ACC112 (cell line): ENCODE results near the gene ITGAX.

Experiments used
- H2AFZ ChIP-seq: fragments of 200-600 bp; sonication (generic); one replicate; pipeline ENCODE4 v1.6.0; 2017; ENCODE audit warnings: antibody characterized with exemption, low read length; ENCODE audit not compliant: unreplicated experiment
- H3K27ac ChIP-seq: fragments of 200-600 bp; sonication (generic); 2 replicates; pipeline ENCODE4 v1.5.1; 2014; ENCODE audit warnings: low read depth, mild to moderate bottlenecking, antibody characterized with exemption, low read length, moderate library complexity
- H3K27me3 ChIP-seq: fragments of 200-600 bp; sonication (generic); 2 replicates; pipeline ENCODE4 v1.6.1; 2014; ENCODE audit warnings: mild to moderate bottlenecking, antibody characterized with exemption, low read length, moderate library complexity, mixed read lengths; ENCODE audit not compliant: insufficient read depth
- H3K36me3 ChIP-seq: fragments of 200-600 bp; sonication (generic); 2 replicates; pipeline ENCODE4 v1.6.1; 2016; ENCODE audit warnings: mild to moderate bottlenecking, antibody characterized with exemption, low read length, moderate library complexity, mixed read lengths; ENCODE audit not compliant: insufficient read depth
- H3K4me1 ChIP-seq: fragments of 200-600 bp; sonication (generic); one replicate; pipeline ENCODE4 v1.6.1; 2016; ENCODE audit warnings: low read length, mixed read lengths; ENCODE audit not compliant: insufficient read depth, unreplicated experiment, control insufficient read depth
- H3K4me3 ChIP-seq: fragments of 200-600 bp; sonication (generic); 2 replicates; pipeline ENCODE4 v1.5.1; 2014; ENCODE audit warnings: mild to moderate bottlenecking, low read depth, low read length
- H3K79me2 ChIP-seq: fragments of 200-600 bp; sonication (generic); one replicate; pipeline ENCODE4 v1.6.0; 2016; ENCODE audit warnings: low read length; ENCODE audit not compliant: control insufficient read depth, unreplicated experiment, insufficient read depth

The ITGAX gene

DNA sequence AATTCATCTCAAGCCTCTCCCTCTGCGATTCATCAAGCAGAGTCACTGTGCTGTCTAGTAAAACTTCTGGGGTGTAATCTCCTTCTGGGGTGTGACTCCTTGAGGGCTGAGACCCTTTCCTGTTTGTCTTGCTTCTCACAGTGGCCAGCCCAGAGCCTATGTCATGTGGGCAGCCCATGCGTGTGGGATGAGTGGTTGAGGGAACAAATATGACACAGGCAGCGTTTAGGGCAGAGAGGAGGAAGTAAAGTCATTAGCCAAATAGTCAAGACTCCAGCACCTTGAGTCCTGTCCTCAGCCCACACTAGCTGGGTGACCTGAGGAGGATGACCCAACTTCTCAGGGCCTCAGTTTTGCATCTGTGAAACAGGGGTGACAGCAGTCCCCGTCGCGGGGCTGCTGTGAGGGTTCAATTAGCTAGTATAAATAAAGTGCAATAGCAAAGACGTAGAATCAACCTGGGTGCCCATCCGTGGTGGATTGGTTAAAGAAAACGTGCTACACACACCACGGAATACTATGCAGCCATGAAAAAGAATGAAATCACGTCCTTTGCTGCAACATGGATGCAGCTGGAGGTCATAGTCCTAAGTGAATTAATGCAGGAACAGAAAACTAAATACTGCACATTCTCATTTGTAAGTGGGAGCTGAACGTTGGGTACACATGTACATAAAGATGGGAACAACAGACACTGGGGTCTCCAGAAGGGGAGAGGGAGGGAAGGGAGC is 4.5 kb upstream of the ITGAX start:
- no peaks in the 10 kb centered on the region for H3K79me2 ChIP-seq
- H3K27ac ChIP-seq, result no peak overlapping the region
- H3K27me3 ChIP-seq, result peaks cover 15% of the 10 kb centered on the region; the same call in 1 of the 2 replicates
- H2AFZ ChIP-seq, result no peak overlapping the region
- H3K4me3 ChIP-seq, result no peak overlapping the region
- H3K36me3 ChIP-seq, result no peaks in the 10 kb centered on the region
- peaks cover 20% of the 10 kb centered on the region for H3K4me1 ChIP-seq

GRCh38 chr16:31351246-31351941 is 3.6 kb upstream of the ITGAX start:
- Histone ChIP-seq H3K36me3 (no peaks in the 10 kb centered on the region), H3K27me3 (peaks cover 9% of the 10 kb centered on the region; the same call in 1 of the 2 replicates), H3K79me2 (no peaks in the 10 kb centered on the region), H2AFZ (no peak overlapping the region), H3K4me1 (peaks cover 23% of the 10 kb centered on the region), H3K27ac (no peak overlapping the region), H3K4me3 (no peak overlapping the region)

GRCh38 chr16:31351942-31352325 is 3.0 kb upstream of the ITGAX start:
- H3K4me1 ChIP-seq, result peaks cover 28% of the 10 kb centered on the region
- no peak overlapping the region for H3K4me3 ChIP-seq
- H3K27me3 ChIP-seq, result peaks cover 6% of the 10 kb centered on the region; the same call in 1 of the 2 replicates
- H3K27ac ChIP-seq, result no peak overlapping the region
- H3K79me2 ChIP-seq, result no peaks in the 10 kb centered on the region
- no peak overlapping the region for H2AFZ ChIP-seq
- H3K36me3 ChIP-seq, result no peaks in the 10 kb centered on the region

DNA sequence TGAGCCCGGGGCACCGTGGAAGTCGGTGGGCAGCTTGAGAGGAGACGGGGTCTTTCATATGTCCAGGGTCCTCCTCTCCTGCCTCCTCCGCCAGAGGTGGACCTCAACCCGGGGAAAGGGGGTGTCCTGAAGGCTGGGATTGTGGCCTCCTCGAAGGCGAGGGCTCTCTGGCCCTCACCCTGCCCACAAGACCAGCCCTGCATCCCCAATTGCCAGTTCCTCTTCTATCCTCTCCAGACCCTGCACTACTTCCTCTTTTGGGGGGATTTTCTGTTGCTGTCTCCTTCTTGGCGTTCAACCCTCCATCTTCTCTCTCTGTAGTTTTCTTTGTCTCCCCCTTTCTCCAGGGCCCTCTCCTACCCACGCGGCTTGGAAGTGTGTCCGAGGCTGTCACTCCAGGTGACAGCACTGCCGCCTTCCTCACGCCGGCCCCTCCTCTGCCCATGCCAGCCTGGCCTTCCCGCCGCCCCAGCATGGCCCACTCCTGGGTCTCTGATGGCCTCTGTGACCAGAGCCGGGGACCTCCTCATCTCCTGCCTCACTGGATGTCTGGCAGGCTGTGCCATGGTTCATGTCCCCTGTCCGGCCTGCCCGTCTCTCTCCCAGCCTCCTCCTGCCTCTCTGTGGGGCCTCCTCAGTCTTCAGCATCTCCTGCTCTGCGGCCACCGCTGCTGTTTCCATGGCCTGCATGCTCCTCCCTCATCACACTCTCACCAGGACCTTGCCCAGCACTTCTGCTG is 2.4 kb upstream of the ITGAX start:
- Histone ChIP-seq H3K27me3 (peaks cover 6% of the 10 kb centered on the region; the same call in 1 of the 2 replicates), H3K79me2 (no peaks in the 10 kb centered on the region), H2AFZ (no peak overlapping the region), H3K4me3 (no peak overlapping the region), H3K27ac (no peak overlapping the region), H3K36me3 (no peaks in the 10 kb centered on the region), H3K4me1 (peaks cover 28% of the 10 kb centered on the region)

DNA sequence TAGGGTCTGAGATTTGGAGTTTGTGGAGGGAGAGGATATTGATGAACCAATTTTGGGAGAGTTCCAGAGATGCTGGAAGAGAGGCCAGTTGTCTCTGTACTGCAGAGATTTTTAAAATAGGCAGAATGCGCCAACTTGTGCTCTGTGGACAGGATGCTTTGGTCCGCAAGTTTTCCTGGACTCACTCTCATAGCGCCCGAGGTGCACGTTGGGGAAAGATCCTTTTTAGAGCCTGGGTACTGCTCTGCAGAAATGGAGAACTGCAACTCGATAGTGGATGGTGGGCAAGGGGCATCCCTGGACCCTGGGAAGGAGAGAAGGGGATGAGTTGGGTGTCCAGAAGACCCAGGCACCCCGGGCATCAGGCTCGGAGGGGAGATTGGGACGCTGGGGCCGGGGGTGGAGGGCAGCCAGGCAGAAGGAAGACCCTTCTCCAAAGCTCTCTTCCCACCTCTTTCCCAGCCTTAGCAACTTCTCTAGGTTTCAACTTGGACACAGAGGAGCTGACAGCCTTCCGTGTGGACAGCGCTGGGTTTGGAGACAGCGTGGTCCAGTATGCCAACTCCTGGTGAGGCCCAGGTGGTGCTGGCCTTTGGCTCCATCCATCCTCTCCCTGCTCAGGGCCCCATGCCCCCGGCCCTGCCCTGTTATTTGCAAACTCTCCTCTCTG is 590 bp downstream of the ITGAX start:
- H3K4me1 ChIP-seq, result peaks cover 28% of the 10 kb centered on the region
- H3K27me3 ChIP-seq, result no peaks in the 10 kb centered on the region
- H3K79me2 ChIP-seq, result no peaks in the 10 kb centered on the region
- H2AFZ ChIP-seq, result peak overlapping the region; percentile 80
- no peaks in the 10 kb centered on the region for H3K36me3 ChIP-seq
- peak overlapping the region; percentile 68 for H3K4me3 ChIP-seq
- no peak overlapping the region for H3K27ac ChIP-seq

DNA sequence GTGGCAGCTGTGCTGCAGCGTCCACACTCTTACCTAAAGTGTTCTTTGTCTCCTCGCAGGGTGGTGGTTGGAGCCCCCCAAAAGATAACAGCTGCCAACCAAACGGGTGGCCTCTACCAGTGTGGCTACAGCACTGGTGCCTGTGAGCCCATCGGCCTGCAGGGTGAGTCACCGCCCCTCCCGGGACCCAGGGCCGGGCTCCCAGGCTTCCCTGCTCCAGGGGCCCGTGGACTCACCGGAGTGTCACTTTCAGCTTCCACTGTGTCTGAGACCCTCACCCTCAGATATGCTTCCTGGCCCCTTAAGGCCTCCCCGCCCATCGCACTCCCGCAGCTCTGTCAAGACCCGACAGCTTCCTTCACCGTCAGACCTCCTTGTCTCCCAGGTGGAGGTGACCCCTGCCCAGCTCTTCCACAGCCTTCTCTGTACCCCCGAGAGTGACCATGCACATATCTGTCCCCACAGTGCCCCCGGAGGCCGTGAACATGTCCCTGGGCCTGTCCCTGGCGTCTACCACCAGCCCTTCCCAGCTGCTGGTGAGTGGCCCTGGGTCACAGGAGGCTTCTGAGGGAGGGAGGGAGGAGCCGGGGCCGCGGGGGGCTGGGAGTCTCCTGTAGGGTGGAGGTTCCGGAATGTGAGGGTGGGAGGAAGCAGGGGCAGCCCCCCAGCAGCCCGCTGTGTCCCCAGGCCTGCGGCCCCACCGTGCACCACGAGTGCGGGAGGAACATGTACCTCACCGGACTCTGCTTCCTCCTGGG is 1.8 kb downstream of the ITGAX start:
- H3K4me1 ChIP-seq, result peaks cover 25% of the 10 kb centered on the region
- H3K36me3 ChIP-seq, result no peaks in the 10 kb centered on the region
- no peaks in the 10 kb centered on the region for H3K79me2 ChIP-seq
- H3K4me3 ChIP-seq, result no peak overlapping the region
- 0 out of 2 replicates have a peak, but pooled peaks cover 3% of the 10 kb centered on the region for H3K27me3 ChIP-seq
- no peak overlapping the region for H3K27ac ChIP-seq
- no peak overlapping the region for H2AFZ ChIP-seq

DNA sequence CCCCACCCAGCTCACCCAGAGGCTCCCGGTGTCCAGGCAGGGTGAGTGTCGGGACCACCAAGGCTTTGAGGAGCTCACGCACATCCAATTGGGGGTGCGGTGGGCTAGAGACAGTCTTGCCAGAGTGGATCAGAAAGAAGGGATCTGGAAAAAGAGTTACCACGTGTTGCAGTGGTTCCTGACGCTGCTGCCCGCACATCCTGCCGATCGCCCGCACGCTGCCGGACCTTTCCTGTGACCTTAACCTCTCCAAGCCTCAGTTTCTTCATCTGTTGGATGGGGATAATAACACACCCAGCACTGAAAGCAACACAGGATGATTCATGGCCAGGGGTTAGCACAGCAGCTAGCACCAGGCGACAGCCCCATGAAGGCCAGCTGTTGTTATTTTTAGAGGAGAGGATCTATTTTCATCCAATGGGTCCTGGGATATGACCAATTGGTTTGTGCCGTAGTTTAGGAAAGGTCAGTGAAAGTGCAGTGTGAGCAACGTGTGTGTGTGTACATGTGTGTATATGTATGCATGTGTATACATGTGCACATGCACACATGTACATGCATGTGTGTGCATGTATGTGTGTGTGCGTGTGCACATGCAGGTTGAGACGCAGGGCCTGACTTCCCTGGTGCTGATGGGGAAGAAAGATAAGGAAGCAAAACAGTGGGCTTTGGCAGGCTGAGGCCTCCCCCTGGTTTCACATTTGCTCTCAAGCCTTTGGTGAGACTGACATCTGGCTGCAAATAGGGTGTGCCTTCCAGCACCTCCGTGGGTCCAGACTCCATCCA is 2.5 kb downstream of the ITGAX start:
- H3K27ac ChIP-seq, result no peak overlapping the region
- H3K36me3 ChIP-seq, result no peaks in the 10 kb centered on the region
- H3K4me1 ChIP-seq, result peaks cover 20% of the 10 kb centered on the region
- H2AFZ ChIP-seq, result no peak overlapping the region
- H3K4me3 ChIP-seq, result no peak overlapping the region
- H3K27me3 ChIP-seq, result 0 out of 2 replicates have a peak, but pooled peaks cover 5% of the 10 kb centered on the region
- no peaks in the 10 kb centered on the region for H3K79me2 ChIP-seq

DNA sequence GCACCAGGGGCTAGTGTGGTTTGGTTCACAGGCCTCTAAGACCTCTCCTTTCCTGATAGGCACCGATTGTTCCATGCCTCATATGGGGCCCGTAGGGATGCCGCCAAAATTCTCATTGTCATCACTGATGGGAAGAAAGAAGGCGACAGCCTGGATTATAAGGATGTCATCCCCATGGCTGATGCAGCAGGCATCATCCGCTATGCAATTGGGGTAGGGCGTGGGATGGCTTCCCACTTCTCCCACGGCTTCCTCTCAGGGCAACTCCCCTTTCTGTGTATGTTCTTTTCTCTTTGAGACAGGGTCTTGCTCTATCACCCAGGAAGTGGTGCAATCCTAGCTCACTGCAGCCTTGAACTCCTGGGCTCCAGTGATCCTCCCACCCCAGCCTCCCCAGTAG is 5.3 kb downstream of the ITGAX start:
- 0 out of 2 replicates have a peak, but pooled peaks cover 7% of the 10 kb centered on the region for H3K27me3 ChIP-seq
- H3K79me2 ChIP-seq, result no peaks in the 10 kb centered on the region
- H3K4me3 ChIP-seq, result no peak overlapping the region
- no peak overlapping the region for H2AFZ ChIP-seq
- H3K36me3 ChIP-seq, result no peaks in the 10 kb centered on the region
- H3K4me1 ChIP-seq, result peaks cover 10% of the 10 kb centered on the region
- no peak overlapping the region for H3K27ac ChIP-seq

DNA sequence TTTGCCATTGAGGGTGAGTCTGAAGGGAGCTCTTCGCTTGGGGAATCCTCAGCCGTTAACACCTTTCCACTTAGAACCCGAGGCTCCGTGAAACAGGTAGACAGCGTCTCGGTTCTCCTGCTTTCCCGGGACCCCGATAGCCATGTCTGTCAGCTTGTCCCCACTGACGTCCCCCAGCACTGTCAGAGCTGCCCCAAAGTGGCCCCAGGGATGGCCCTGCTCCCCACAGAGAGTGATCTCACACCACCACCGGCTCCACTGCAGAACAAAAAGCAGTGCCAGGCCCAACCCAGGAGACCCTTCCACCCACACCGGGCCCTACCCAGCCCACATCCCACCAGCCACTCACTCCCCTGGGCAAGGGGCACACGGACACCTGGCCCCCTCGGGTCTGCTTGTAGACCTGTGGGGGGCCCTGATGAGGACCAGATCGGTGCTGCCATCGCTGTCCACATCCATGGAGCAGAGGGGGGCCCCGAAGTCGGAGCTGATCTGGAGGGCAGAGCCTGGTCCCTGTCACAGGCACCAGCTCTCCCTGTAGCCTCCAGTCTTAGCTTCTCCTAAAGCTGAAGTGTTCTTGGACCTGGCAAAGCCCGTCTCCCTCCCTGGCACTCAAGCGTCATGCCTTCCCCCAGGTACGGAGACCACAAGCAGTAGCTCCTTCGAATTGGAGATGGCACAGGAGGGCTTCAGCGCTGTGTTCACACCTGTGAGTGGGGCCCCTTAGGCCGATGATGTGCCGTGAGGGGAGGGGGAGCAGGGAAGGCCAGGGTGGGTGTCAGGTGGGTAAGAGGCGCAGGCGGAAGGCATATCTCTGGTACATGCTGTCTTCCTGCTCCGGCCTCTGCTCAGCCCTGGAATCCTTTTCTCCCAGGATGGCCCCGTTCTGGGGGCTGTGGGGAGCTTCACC is 6.5 kb downstream of the ITGAX start:
- H3K4me1 ChIP-seq, result peaks cover 5% of the 10 kb centered on the region
- 0 out of 2 replicates have a peak, but pooled peaks cover 7% of the 10 kb centered on the region for H3K27me3 ChIP-seq
- no peaks in the 10 kb centered on the region for H3K79me2 ChIP-seq
- no peak overlapping the region for H3K4me3 ChIP-seq
- no peak overlapping the region for H3K27ac ChIP-seq
- no peak overlapping the region for H2AFZ ChIP-seq
- H3K36me3 ChIP-seq, result no peaks in the 10 kb centered on the region
